AG10803 (cell line): ENCODE results near the gene ARL6IP4.

Experiments used
- DNase-seq: peaks from one replicate; pipeline ENCODE4 v3.0.0; 2010; ENCODE audit warnings: low read depth
- H3K4me3 ChIP-seq: 2 replicates; pipeline ENCODE4 v1.5.1; 2011; ENCODE audit warnings: mild to moderate bottlenecking, low read length, control low read depth
- TF ChIP-seq, protein P1 (sequence below): conservative IDR thresholded peaks from 2 replicates; pipeline ENCODE4 v1.5.1; 2011; ENCODE audit warnings: mild to moderate bottlenecking, low read length, control low read depth, inconsistent platforms

The ARL6IP4 gene

GRCh38 chr12:123003257-123003656 is 22.8 kb downstream of the ARL6IP4 start:
- TF ChIP-seq, protein P1, sequence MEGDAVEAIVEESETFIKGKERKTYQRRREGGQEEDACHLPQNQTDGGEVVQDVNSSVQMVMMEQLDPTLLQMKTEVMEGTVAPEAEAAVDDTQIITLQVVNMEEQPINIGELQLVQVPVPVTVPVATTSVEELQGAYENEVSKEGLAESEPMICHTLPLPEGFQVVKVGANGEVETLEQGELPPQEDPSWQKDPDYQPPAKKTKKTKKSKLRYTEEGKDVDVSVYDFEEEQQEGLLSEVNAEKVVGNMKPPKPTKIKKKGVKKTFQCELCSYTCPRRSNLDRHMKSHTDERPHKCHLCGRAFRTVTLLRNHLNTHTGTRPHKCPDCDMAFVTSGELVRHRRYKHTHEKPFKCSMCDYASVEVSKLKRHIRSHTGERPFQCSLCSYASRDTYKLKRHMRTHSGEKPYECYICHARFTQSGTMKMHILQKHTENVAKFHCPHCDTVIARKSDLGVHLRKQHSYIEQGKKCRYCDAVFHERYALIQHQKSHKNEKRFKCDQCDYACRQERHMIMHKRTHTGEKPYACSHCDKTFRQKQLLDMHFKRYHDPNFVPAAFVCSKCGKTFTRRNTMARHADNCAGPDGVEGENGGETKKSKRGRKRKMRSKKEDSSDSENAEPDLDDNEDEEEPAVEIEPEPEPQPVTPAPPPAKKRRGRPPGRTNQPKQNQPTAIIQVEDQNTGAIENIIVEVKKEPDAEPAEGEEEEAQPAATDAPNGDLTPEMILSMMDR, result no peak
- DNase-seq, result no peak
- H3K4me3 ChIP-seq, result no peak overlapping the region

- no peak overlapping the region for H3K4me3 ChIP-seq
- TF ChIP-seq, protein P1, result no peak
- no peak for DNase-seq
These were observed 23.8 kb downstream of the ARL6IP4 start for GRCh38 chr12:123004287-123004686.

DNA sequence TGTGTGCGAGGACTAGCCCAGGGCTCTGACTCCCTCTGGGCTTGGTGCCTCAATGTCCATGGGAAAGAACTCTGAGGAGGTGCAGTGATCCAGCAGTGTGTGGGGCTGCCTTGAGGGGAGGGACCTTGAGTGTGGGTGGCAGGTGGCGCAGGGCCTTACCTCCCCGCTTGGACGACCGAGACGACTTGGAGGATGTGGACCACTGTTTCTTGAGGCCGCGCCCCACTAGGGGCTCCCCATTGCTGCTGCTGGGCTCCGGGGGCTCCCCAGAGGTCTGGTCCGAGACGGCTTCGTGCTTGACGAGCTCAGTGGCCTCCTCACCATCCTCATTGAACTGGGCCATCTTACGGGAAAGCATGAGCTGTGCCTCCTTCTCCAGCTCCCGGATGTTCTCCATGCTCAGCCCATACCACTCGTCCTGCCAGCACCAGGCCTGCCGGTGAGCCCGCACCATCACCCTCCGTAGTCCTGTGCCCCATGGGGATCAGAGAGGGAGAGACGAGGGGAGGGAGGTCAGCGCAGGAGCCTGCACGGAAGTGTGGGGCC is 24.7 kb downstream of the ARL6IP4 start:
- TF ChIP-seq, protein P1, result no peak
- no peak for DNase-seq
- H3K4me3 ChIP-seq, result no peak overlapping the region

DNA sequence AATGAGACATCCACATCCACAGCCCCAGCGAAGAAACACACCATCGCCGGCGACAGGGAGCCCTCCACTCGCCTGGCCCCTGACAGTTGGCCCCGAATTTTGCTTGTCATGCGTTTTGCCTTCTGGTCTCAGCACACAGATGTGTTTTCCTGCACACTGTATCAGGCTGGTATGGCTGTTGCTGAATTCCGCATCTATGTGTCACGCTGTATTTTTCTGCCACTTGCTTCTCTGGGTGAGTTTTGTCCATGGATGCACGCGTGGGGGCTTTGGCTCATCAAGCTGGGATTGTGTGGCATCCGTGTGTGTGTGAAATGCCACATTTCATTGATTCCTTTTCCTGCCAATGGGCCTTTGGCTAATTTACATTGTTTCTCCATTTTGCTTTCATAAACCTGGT is 26.5 kb downstream of the ARL6IP4 start:
- no peak overlapping the region for H3K4me3 ChIP-seq
- peak; percentile 29 for DNase-seq
- TF ChIP-seq, protein P1, result no peak

- H3K4me3 ChIP-seq, result no peak overlapping the region
- TF ChIP-seq, protein P1, result no peak
- DNase-seq, result no peak
These were observed 29.6 kb downstream of the ARL6IP4 start for GRCh38 chr12:123010110-123010509.

DNA sequence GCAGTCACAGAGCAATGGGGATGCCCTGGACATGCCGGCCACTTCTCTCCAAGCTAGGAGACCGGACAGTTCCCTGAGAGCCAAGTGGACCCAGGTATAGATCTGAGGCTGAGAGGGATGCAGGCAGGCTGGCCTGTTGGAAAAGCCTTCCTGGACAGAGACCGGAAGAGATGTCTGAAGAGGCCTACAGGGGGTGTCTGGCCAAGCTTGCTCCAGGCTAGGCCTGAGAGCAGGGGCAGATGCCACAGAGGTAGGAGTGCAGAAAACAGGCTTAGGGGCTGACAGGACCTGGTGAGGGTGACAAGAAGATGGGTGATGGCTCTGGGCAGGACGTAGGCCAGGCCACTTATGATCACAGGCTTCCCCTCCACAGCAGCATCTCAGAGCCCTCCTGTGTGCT is 30.2 kb downstream of the ARL6IP4 start:
- no peak overlapping the region for H3K4me3 ChIP-seq
- no peak for DNase-seq
- TF ChIP-seq, protein P1, result no peak

- TF ChIP-seq, protein P1, result no peak
- no peak for DNase-seq
- no peak overlapping the region for H3K4me3 ChIP-seq
These were observed 31.2 kb downstream of the ARL6IP4 start for GRCh38 chr12:123011701-123012100.
